SKM-1 (cell line): ENCODE data around the gene AFF1.
A peak's percentile ranks its signal among the peaks of the same experiment; 100 is the strongest.

Source experiments
- DNase-seq: peaks from one replicate; lab custom pipeline; 2025; ENCODE audit not compliant: unreplicated experiment; lab: John Stamatoyannopoulos, UW

AFF1 gene

GRCh38 chr4:86934771-86935565 is at the start of gene AFF1:
TSS of gene AFF1 (plus strand) at chr4:86935011. CDS start at chr4:86948534, 13,523 bp downstream.
- DNase-seq: peak; percentile 72

GRCh38 chr4:86890790-86891189 is 44.0 kb upstream of the AFF1 start:
- no peak for DNase-seq

GRCh38 chr4:86891762-86892635 is 42.8 kb upstream of the AFF1 start, which contains the start of gene C4orf36:
TSS of gene C4orf36 (minus strand) at chr4:86892422. CDS start at chr4:86891520, 902 bp downstream.
- DNase-seq: peak; percentile 36

- DNase-seq: no peak
These were observed 42.2 kb upstream of the AFF1 start for GRCh38 chr4:86892636-86892960.

- DNase-seq: no peak
These were observed 41.7 kb upstream of the AFF1 start for GRCh38 chr4:86893136-86893535.

- no peak for DNase-seq
These were observed 40.4 kb upstream of the AFF1 start for GRCh38 chr4:86894455-86894854.

GRCh38 chr4:86895692-86896488 is 38.9 kb upstream of the AFF1 start:
- DNase-seq: peak; percentile 85

GRCh38 chr4:86896596-86896995 is 38.2 kb upstream of the AFF1 start:
- no peak for DNase-seq

- DNase-seq: no peak
These were observed 36.2 kb upstream of the AFF1 start for GRCh38 chr4:86898562-86898961.

- no peak for DNase-seq
These were observed 32.9 kb upstream of the AFF1 start for GRCh38 chr4:86901864-86902263.

GRCh38 chr4:86908251-86908657 is 26.6 kb upstream of the AFF1 start:
- DNase-seq: peak; percentile 61

- DNase-seq: no peak
These were observed 25.1 kb upstream of the AFF1 start for GRCh38 chr4:86909546-86910295.

- DNase-seq: no peak
These were observed 24.4 kb upstream of the AFF1 start for GRCh38 chr4:86910369-86910768.

- DNase-seq: no peak
These were observed 23.8 kb upstream of the AFF1 start for GRCh38 chr4:86910820-86911684.

GRCh38 chr4:86916392-86916791 is 18.4 kb upstream of the AFF1 start:
- DNase-seq: no peak

- DNase-seq: no peak
These were observed 17.4 kb upstream of the AFF1 start for GRCh38 chr4:86917212-86918039.

GRCh38 chr4:86918539-86919072 is 16.2 kb upstream of the AFF1 start:
- DNase-seq: no peak

GRCh38 chr4:86919561-86920223 is 15.1 kb upstream of the AFF1 start:
- no peak for DNase-seq
